Activated CD4-positive, alpha-beta memory T cell treated with anti-CD3 and anti-CD28 coated beads for 36 hours (primary cell): ENCODE measurements around the gene CAPZA1. TPM values are rescaled to one million over a fixed set of nuclear protein-coding genes. Genes with fewer than 3 reads are reported as not detected.
"Not testable (repeated sequence)": the region's sequence is repeated elsewhere in the genome, so short reads cannot be mapped to it uniquely, and the experiment has no call there.

Source experiments
- CTCF ChIA-PET: fragments of 350-600 bp; sonication (Branson Sonifier 250); formaldehyde crosslinking; loops from one replicate; lab custom pipeline; 2021; ENCODE audit warnings: antibody characterized with exemption, inconsistent platforms; lab: Charles Lee
- POLR2A ChIA-PET: fragments of 350-600 bp; sonication (Branson Sonifier 250); formaldehyde crosslinking; loops from one replicate; lab custom pipeline; 2021; ENCODE audit warnings: antibody characterized with exemption; lab: Charles Lee
- DNase-seq: peaks from one replicate; pipeline ENCODE4 v3.0.0-alpha.2; 2020
- H3K27ac Mint-ChIP-seq: one replicate; pipeline ENCODE4 v1.8.0; 2021; ENCODE audit warnings: mixed read lengths
- H3K27me3 Mint-ChIP-seq: one replicate; pipeline ENCODE4 v1.8.0; 2021; ENCODE audit warnings: mixed read lengths
- H3K36me3 Mint-ChIP-seq: one replicate; pipeline ENCODE4 v1.8.0; 2021; ENCODE audit warnings: mixed read lengths
- H3K4me1 Mint-ChIP-seq: one replicate; pipeline ENCODE4 v1.8.0; 2021; ENCODE audit warnings: low read depth, mixed read lengths
- H3K4me3 Mint-ChIP-seq: one replicate; pipeline ENCODE4 v1.8.0; 2021; ENCODE audit warnings: mild to moderate bottlenecking, mixed read lengths
- H3K9me3 Mint-ChIP-seq: one replicate; pipeline ENCODE4 v1.8.0; 2021; ENCODE audit warnings: mixed read lengths
- intact Hi-C: fragments of 100-400 bp; cut with micrococcal nuclease; formaldehyde crosslinking; loops from one replicate; pipeline ENCODE4 v1.15.1; 2023
- total RNA-seq, 2 experiments: library from RNA; stranded (reverse); gene quantifications; one replicate each; pipeline ENCODE4 v1.2.3, GENCODE V29; 2021

CAPZA1 gene
- total RNA-seq, 2 experiments from 2014 or later, result 261 to 274 TPM

DNA sequence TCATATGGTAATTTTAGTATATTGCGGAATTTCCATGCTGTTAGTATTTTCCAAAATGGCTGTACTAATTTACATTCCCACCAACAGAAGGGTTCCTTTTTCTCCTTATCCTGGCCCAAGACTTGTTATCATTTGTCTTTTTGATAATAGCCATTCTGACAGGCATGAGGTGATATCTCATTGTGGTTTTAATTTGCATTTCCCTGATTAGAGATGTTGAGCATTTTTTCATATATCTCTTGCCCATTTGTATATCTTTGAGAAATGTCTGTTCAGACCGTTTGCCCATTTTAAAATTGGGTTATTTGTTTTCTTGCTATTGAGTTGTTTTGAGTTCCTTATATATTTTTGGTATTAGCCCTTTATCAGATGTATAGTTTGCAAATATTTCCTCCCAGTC is 14.0 kb downstream of the CAPZA1 start:
- Mint-ChIP-seq H3K4me3 (no peak overlapping the region), H3K36me3 (peaks cover 29% of the 10 kb centered on the region), H3K27ac (no peak overlapping the region), H3K4me1 (peaks cover 81% of the 10 kb centered on the region), H3K27me3 (no peaks in the 10 kb centered on the region), H3K9me3 (no peaks in the 10 kb centered on the region)
- CTCF ChIA-PET, result no interaction called here
- intact Hi-C loops, result no loop called here
- POLR2A ChIA-PET, result no interaction called here
- DNase-seq, result no peak

DNA sequence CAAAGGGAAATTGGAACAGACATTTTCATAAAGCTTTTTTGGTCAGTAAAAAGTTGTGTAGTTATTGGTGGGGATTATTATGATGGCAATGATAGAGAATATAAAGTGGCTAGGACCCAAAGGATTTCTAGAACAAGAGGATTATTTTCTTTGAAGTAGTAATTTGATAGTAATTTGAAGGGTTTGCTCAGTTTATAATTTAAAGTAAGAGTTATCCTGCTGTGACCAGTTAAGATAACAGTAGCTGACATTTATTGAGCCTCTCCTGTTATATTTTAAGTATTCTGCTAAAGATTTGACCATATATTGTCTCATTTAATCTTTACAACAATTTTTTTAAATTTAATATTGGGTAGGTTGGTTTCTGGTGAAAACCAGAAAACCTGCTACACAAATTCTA is 14.7 kb downstream of the CAPZA1 start:
- CTCF ChIA-PET, result no interaction called here

DNA sequence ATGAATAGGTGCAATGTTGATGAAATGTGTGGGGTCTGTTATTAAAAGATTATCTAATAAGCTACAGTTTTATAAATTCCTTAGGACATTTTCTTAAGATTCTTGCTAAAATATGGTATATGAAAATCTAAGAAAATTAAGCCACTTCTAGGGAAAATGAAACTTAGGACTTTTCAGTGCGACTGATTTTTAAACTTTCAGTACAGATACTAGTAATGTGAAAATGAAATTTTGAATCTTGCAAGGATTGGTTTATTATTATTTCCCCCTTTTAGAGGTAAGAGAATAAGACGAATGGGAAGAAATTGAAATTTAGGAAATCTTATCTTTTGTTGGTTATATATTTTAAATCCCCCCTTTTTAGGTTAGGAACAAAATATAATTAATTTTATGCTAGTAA is 16.4 kb downstream of the CAPZA1 start:
- CTCF ChIA-PET, result interaction anchor here (1.0 to 2.0 kb wide), 7 partner anchors 11 to 437 kb away, joined by 3 to 5 read pairs (median 4); partner anchors contain the start of gene LRIG2
- H3K27ac Mint-ChIP-seq, result peak overlapping the region; percentile 23
- H3K36me3 Mint-ChIP-seq, result peaks cover 14% of the 10 kb centered on the region
- POLR2A ChIA-PET, result interaction anchor here (1.4 kb wide), 1 partner anchor 10 kb away, joined by 3 read pairs; no protein-coding TSS in a partner anchor
- intact Hi-C loops, result loop anchor here (2.0 kb wide), 1 partner anchor 17 kb away; the partner anchor contains the start of genes CAPZA1 and ST7L
- no peak for DNase-seq
- H3K4me1 Mint-ChIP-seq, result peaks cover 68% of the 10 kb centered on the region
- H3K27me3 Mint-ChIP-seq, result no peaks in the 10 kb centered on the region
- H3K9me3 Mint-ChIP-seq, result no peaks in the 10 kb centered on the region
- H3K4me3 Mint-ChIP-seq, result no peak overlapping the region

More for the DNA sequence above, 14.7 kb downstream of the CAPZA1 start:
- H3K27ac Mint-ChIP-seq, result no peak overlapping the region
- DNase-seq, result no peak
- intact Hi-C loops, result no loop called here
- peaks cover 22% of the 10 kb centered on the region for H3K36me3 Mint-ChIP-seq
- no peak overlapping the region for H3K4me3 Mint-ChIP-seq
- H3K4me1 Mint-ChIP-seq, result peaks cover 77% of the 10 kb centered on the region
- H3K9me3 Mint-ChIP-seq, result no peaks in the 10 kb centered on the region
- no peaks in the 10 kb centered on the region for H3K27me3 Mint-ChIP-seq
- POLR2A ChIA-PET, result no interaction called here

GRCh38 chr1:112636597-112637253 is 17.1 kb downstream of the CAPZA1 start:
- POLR2A ChIA-PET, result interaction anchor here (1.1 kb wide), 1 partner anchor 14 kb away, joined by 4 read pairs; no protein-coding TSS in a partner anchor

GRCh38 chr1:112637254-112638109 is 17.9 kb downstream of the CAPZA1 start:
- POLR2A ChIA-PET, result interaction anchor here (1.1 kb wide), 1 partner anchor 15 kb away, joined by 4 read pairs; no protein-coding TSS in a partner anchor
- no peak overlapping the region for H3K27ac Mint-ChIP-seq

More at GRCh38 chr1:112636597-112637253, 17.1 kb downstream of the CAPZA1 start:
- Mint-ChIP-seq H3K27ac (peak overlapping the region; percentile 5), H3K36me3 (peaks cover 8% of the 10 kb centered on the region), H3K4me1 (peaks cover 62% of the 10 kb centered on the region), H3K4me3 (no peak overlapping the region), H3K27me3 (no peaks in the 10 kb centered on the region), H3K9me3 (no peaks in the 10 kb centered on the region)
- CTCF ChIA-PET, result interaction anchor here (0.7 to 2.0 kb wide), 10 partner anchors 10 to 436 kb away, joined by 3 to 5 read pairs (median 4); partner anchors contain the start of genes LRIG2, MOV10, PPM1J and ST7L
- DNase-seq, result no peak
- intact Hi-C loops, result loop anchor here (2.0 kb wide), 1 partner anchor 18 kb away; the partner anchor contains the start of genes CAPZA1 and ST7L

GRCh38 chr1:112638110-112638428 is 18.4 kb downstream of the CAPZA1 start:
- no peak overlapping the region for H3K27ac Mint-ChIP-seq
- intact Hi-C loops, result no loop called here
- POLR2A ChIA-PET, result no interaction called here

More at GRCh38 chr1:112637254-112638109, 17.9 kb downstream of the CAPZA1 start:
- Mint-ChIP-seq H3K9me3 (no peaks in the 10 kb centered on the region), H3K4me3 (no peak overlapping the region), H3K4me1 (peaks cover 59% of the 10 kb centered on the region), H3K36me3 (peaks cover 10% of the 10 kb centered on the region), H3K27me3 (no peaks in the 10 kb centered on the region)
- CTCF ChIA-PET, result interaction anchor here (1.0 to 2.0 kb wide), 7 partner anchors 13 to 435 kb away, joined by 3 to 5 read pairs (median 3); partner anchors contain the start of genes LRIG2, MOV10 and PPM1J
- intact Hi-C loops, result loop anchor here (2.0 kb wide), 1 partner anchor 19 kb away; the partner anchor contains the start of genes CAPZA1 and ST7L
- DNase-seq, result no peak

DNA sequence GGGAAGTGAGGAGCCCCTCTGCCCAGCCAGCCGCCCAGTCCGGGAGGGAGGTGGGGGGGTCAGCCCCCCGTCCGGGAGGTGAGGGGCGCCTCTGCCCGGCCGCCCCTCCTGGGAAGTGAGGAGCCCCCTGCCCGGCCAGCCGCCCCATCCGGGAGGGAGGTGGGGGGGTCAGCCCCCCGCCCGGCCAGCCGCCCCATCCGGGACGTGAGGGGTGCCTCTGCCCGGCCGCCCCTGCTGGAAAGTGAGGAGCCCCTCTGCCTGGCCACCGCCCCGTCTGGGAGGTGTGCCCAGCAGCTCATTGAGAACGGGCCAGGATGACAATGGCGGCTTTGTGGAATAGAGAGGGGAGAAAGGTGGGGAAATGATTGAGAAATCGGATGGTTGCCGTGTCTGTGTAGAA is 20.8 kb downstream of the CAPZA1 start:
- H3K27me3 Mint-ChIP-seq, CTCF ChIA-PET, DNase-seq, intact Hi-C loops, H3K4me3 Mint-ChIP-seq, H3K36me3 Mint-ChIP-seq, POLR2A ChIA-PET, H3K9me3 Mint-ChIP-seq, H3K27ac Mint-ChIP-seq: not testable (repeated sequence)
- H3K4me1 Mint-ChIP-seq, result peaks cover 53% of the 10 kb centered on the region

More at GRCh38 chr1:112638110-112638428, 18.4 kb downstream of the CAPZA1 start:
- peaks cover 61% of the 10 kb centered on the region for H3K4me1 Mint-ChIP-seq
- H3K36me3 Mint-ChIP-seq, result peaks cover 8% of the 10 kb centered on the region
- H3K27me3 Mint-ChIP-seq, result no peaks in the 10 kb centered on the region
- DNase-seq, result no peak
- CTCF ChIA-PET, result interaction anchor here (1.1 to 1.3 kb wide), 2 partner anchors 24 to 36 kb away, joined by 3 to 4 read pairs; partner anchors contain the start of gene MOV10
- H3K4me3 Mint-ChIP-seq, result no peak overlapping the region
- H3K9me3 Mint-ChIP-seq, result no peaks in the 10 kb centered on the region

DNA sequence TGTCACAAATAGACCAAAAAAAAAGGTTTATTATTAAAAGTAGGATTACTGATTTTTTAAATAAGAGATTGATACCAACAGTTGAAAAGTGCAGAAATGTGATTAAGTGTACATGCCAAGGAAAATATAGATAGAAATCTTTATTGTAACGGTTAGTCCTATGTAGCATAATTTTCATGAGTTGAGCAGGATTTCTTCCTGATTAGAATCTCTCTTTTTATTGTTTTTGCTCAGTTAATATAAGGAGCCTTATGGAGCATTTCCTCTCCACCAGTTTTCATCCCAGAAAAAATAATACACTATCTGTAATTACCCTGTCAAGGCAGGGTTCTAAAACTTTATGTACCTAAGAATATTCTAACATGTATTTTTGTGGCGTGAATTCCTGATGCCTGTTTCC is 23.4 kb downstream of the CAPZA1 start:
- Mint-ChIP-seq H3K36me3 (peaks cover 22% of the 10 kb centered on the region), H3K4me1 (peaks cover 46% of the 10 kb centered on the region), H3K4me3 (no peak overlapping the region), H3K9me3 (no peaks in the 10 kb centered on the region), H3K27me3 (no peaks in the 10 kb centered on the region), H3K27ac (no peak overlapping the region)
- no peak for DNase-seq
- intact Hi-C loops, result no loop called here
- ChIA-PET POLR2A (interaction anchor here (0.6 kb wide), 1 partner anchor 10 kb away, joined by 4 read pairs; no protein-coding TSS in a partner anchor), CTCF (interaction anchor here (1.7 kb wide), 1 partner anchor 31 kb away, joined by 4 read pairs; no protein-coding TSS in a partner anchor)

GRCh38 chr1:112646225-112646624 is 26.6 kb downstream of the CAPZA1 start:
- intact Hi-C loops, result no loop called here
- Mint-ChIP-seq H3K27me3 (no peaks in the 10 kb centered on the region), H3K4me1 (peaks cover 46% of the 10 kb centered on the region), H3K36me3 (peaks cover 47% of the 10 kb centered on the region), H3K27ac (no peak overlapping the region), H3K9me3 (no peaks in the 10 kb centered on the region), H3K4me3 (no peak overlapping the region)
- ChIA-PET POLR2A (no interaction called here), CTCF (interaction anchor here (1.7 kb wide), 1 partner anchor 10 kb away, joined by 5 read pairs; no protein-coding TSS in a partner anchor)
- DNase-seq, result no peak

DNA sequence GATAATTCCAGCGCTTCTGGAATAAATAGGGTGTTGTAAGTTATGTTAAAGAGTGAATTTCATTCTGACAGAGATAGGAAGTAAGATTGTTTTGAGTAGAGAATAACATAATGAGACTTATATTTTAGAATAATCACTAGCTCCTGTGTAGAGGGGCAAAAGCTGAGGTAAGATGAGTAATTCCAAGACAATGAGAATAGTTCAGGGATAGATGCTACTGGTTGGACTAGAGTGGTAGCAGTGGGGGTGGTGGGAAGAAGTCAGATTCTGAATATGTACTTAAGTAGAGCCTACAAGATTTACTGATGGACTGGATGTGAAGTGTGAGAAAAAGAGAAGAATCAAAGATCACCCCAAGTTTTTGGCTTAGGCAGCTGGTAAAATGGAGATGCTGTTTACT is 31.6 kb downstream of the CAPZA1 start:
- H3K27ac Mint-ChIP-seq, result peak overlapping the region; percentile 56
- peaks cover 25% of the 10 kb centered on the region for H3K4me1 Mint-ChIP-seq
- ChIA-PET CTCF (interaction anchor here (1.0 kb wide), 2 partner anchors 15 to 18 kb away, joined by 3 read pairs; no protein-coding TSS in a partner anchor), POLR2A (no interaction called here)
- H3K9me3 Mint-ChIP-seq, result no peaks in the 10 kb centered on the region
- DNase-seq, result no peak
- H3K4me3 Mint-ChIP-seq, result no peak overlapping the region
- no peaks in the 10 kb centered on the region for H3K27me3 Mint-ChIP-seq
- intact Hi-C loops, result no loop called here
- peaks cover 45% of the 10 kb centered on the region for H3K36me3 Mint-ChIP-seq

- Mint-ChIP-seq H3K4me1 (peaks cover 37% of the 10 kb centered on the region), H3K27me3 (no peaks in the 10 kb centered on the region), H3K9me3 (no peaks in the 10 kb centered on the region), H3K4me3 (no peak overlapping the region), H3K36me3 (peaks cover 77% of the 10 kb centered on the region), H3K27ac (no peak overlapping the region)
- intact Hi-C loops, result loop anchor here (2.0 kb wide), 1 partner anchor 39 kb away; no protein-coding TSS in a partner anchor
- DNase-seq, result no peak
- POLR2A ChIA-PET, result no interaction called here
- CTCF ChIA-PET, result interaction anchor here (1.0 kb wide), 1 partner anchor 407 kb away, joined by 3 read pairs; no protein-coding TSS in a partner anchor
These were observed 46.2 kb downstream of the CAPZA1 start for GRCh38 chr1:112665857-112666256.
